K562 (cell line): ENCODE measurements around the gene CACNA2D3. TPM values are rescaled to one million over a fixed set of nuclear protein-coding genes. Genes with fewer than 3 reads are reported as not detected.

ENCODE experiments used
- ATAC-seq: fragments of 200-7000 bp; cut with Tn5 transposase; 3 replicates; pipeline ENCODE4 v1.9.1; 2020; ENCODE audit warnings: moderate library complexity
- BruUV-seq: library from RNA; stranded (reverse); fragments of 400-500 nt; replicated peaks from 2 replicates; lab custom pipeline; 2021; lab: Mats Ljungman, UMichigan
- CTCF ChIA-PET: fragments of 300-600 bp; formaldehyde crosslinking; extraction: SDS; loops from one replicate; lab custom pipeline; 2021; ENCODE audit warnings: low intra/inter-chr PET ratio; lab: Yijun Ruan, JAX
- POLR2A ChIA-PET: fragments of 300-600, 350-650 bp; sonication (Branson Sonifier 250); formaldehyde crosslinking; extraction: SDS; loops from one replicate; lab custom pipeline; 2021; ENCODE audit warnings: antibody characterized with exemption, inconsistent platforms; lab: Yijun Ruan, JAX
- DNase-seq, 4 experiments: peaks; one replicate each; pipeline versions ENCODE4 v3.0.0 to v3.0.0-alpha.2; 2011 to 2018; ENCODE audit warnings: low spot score in 3 of 4, mixed read lengths in 3 of 4; ENCODE audit errors: extremely low read depth in 1 of 4
- FAIRE-seq: peaks from 2 replicates; lab custom pipeline; 2011; peaks lifted over from hg19 to GRCh38; lab: Jason Lieb, UNC
- H2AFZ ChIP-seq: 2 replicates; pipeline ENCODE4 v1.6.0; 2011; ENCODE audit warnings: low read depth, low read length, control low read depth, inconsistent platforms
- H3K27ac ChIP-seq: fragments of 200-600 bp; 3 replicates; pipeline ENCODE4 v1.8.0; 2011; ENCODE audit warnings: low read depth, mild to moderate bottlenecking, control low read depth, inconsistent platforms, low read length, moderate library complexity, mixed read lengths; ENCODE audit errors: extremely low read depth
- H3K27me3 ChIP-seq, 2 experiments: fragments of 300-600 bp in 1 of 2; 2 replicates in 1 of 2; 3 replicates in 1 of 2; pipeline versions ENCODE4 v1.6.0 to v1.8.0; 2011; ENCODE audit warnings: inconsistent platforms in 2 of 2, low read length in 2 of 2, mild to moderate bottlenecking in 1 of 2, mixed read lengths in 1 of 2, moderate library complexity in 1 of 2; ENCODE audit not compliant: control insufficient read depth in 2 of 2, insufficient read depth in 2 of 2
- H3K36me3 ChIP-seq: fragments of 300-600 bp; 3 replicates; pipeline ENCODE4 v1.8.0; 2011; ENCODE audit warnings: mild to moderate bottlenecking, low read length, inconsistent platforms; ENCODE audit not compliant: control insufficient read depth, insufficient read depth
- H3K4me1 ChIP-seq, 2 experiments: fragments of 200-600 bp in 1 of 2; replicated peaks in 1 of 2; 2 replicates in 1 of 2; 3 replicates in 1 of 2; pipeline versions ENCODE4 v1.5.1 to v1.8.0; 2011; ENCODE audit warnings: inconsistent platforms in 2 of 2, low read length in 2 of 2, mild to moderate bottlenecking in 1 of 2, mixed read lengths in 1 of 2, moderate library complexity in 1 of 2; ENCODE audit not compliant: control insufficient read depth in 2 of 2, insufficient read depth in 2 of 2
- H3K4me2 ChIP-seq: 2 replicates; pipeline ENCODE4 v1.6.1; 2011; ENCODE audit warnings: low read length, control low read depth, inconsistent platforms, mixed read lengths; ENCODE audit not compliant: insufficient read depth
- H3K4me3 ChIP-seq: fragments of 200-600 bp; sonication (generic), shearing (Covaris generic); 2 replicates; pipeline ENCODE4 v1.5.1; 2016; ENCODE audit warnings: control low read depth, inconsistent platforms
- H3K79me2 ChIP-seq: fragments of 200-600 bp; 3 replicates; pipeline ENCODE4 v1.8.0; 2011; ENCODE audit warnings: low read length, inconsistent platforms; ENCODE audit not compliant: control insufficient read depth, insufficient read depth
- H3K9ac ChIP-seq, 2 experiments: 2 replicates each; pipeline versions ENCODE4 v1.6.0 to v1.6.1; 2011; ENCODE audit warnings: low read depth in 2 of 2, low read length in 2 of 2, control low read depth in 1 of 2, inconsistent platforms in 1 of 2, mild to moderate bottlenecking in 1 of 2, mixed read lengths in 1 of 2; ENCODE audit not compliant: insufficient read depth in 1 of 2
- H3K9me1 ChIP-seq: one replicate; pipeline ENCODE4 v1.6.0; 2011; ENCODE audit warnings: inconsistent platforms, mild to moderate bottlenecking, low read length, moderate library complexity; ENCODE audit not compliant: control insufficient read depth, insufficient read depth
- H3K9me3 ChIP-seq: replicated peaks from 2 replicates; pipeline ENCODE4 v1.5.1; 2011; ENCODE audit warnings: low read depth, low read length, inconsistent platforms; ENCODE audit not compliant: control insufficient read depth, insufficient read depth
- H4K20me1 ChIP-seq: replicated peaks from 2 replicates; pipeline ENCODE4 v1.6.1; 2011; ENCODE audit warnings: low read length, inconsistent platforms, mixed read lengths; ENCODE audit not compliant: control insufficient read depth, insufficient read depth
- ARID2 ChIP-seq: fragments of 450-650 bp; IDR thresholded peaks from 2 replicates; pipeline ENCODE4 v1.6.1; 2017; ENCODE audit warnings: antibody characterized with exemption, mild to moderate bottlenecking
- ATF4 ChIP-seq: fragments of 450-650 bp; formaldehyde crosslinking; IDR thresholded peaks from 2 replicates; pipeline ENCODE4 v1.4.0; 2022; ENCODE audit warnings: mild to moderate bottlenecking, moderate library complexity
- CBX3 ChIP-seq, 2 experiments: IDR thresholded peaks; 1 replicate in 1 of 2; 2 replicates in 1 of 2; pipeline ENCODE4 v1.6.1; 2012; ENCODE audit warnings: inconsistent platforms in 2 of 2, low read length in 2 of 2, borderline replicate concordance in 1 of 2, control low read depth in 1 of 2
- DIDO1 ChIP-seq: fragments of 450-650 bp; IDR thresholded peaks from 2 replicates; pipeline ENCODE4 v1.6.1; 2016; ENCODE audit warnings: low read depth, missing biosample characterization, missing genetic modification characterization
- E2F3 ChIP-seq: fragments of 250-450 bp; sonication (Bioruptor Pico); IDR thresholded peaks from 2 replicates; pipeline ENCODE4 v1.4.0; 2020; ENCODE audit warnings: mild to moderate bottlenecking
- E2F5 ChIP-seq: sonication (generic); formaldehyde crosslinking; IDR thresholded peaks from 2 replicates; pipeline ENCODE4 v1.8.0; 2022; ENCODE audit warnings: mild to moderate bottlenecking, missing genetic modification reagents
- ETV6 ChIP-seq, 3 experiments: fragments of 150-350 bp in 1 of 3; sonication (generic) in 1 of 3; formaldehyde crosslinking in 1 of 3; IDR thresholded peaks; 2 replicates each; pipeline versions ENCODE4 v1.6.1 to v1.8.0; 2014 to 2022; ENCODE audit warnings: borderline replicate concordance in 2 of 3, low read depth in 2 of 3, antibody characterized with exemption in 1 of 3, low read length in 1 of 3, mild to moderate bottlenecking in 1 of 3, missing genetic modification reagents in 1 of 3
- IRF1 ChIP-seq: sonication (generic); formaldehyde crosslinking; IDR thresholded peaks from 2 replicates; pipeline ENCODE4 v1.8.0; 2022; ENCODE audit warnings: missing genetic modification reagents, mild to moderate bottlenecking, borderline replicate concordance
- KAT7 ChIP-seq: sonication (generic); formaldehyde crosslinking; IDR thresholded peaks from 2 replicates; pipeline ENCODE4 v1.8.0; 2022; ENCODE audit warnings: missing genetic modification reagents, mild to moderate bottlenecking, borderline replicate concordance
- MEF2D ChIP-seq: conservative IDR thresholded peaks from 2 replicates; pipeline ENCODE4 v1.6.1; 2016; ENCODE audit warnings: low read depth, missing genetic modification characterization, missing compliant biosample characterization
- NFYB ChIP-seq: IDR thresholded peaks from 2 replicates; pipeline ENCODE4 v1.6.1; 2011; ENCODE audit warnings: mild to moderate bottlenecking, moderate library complexity; ENCODE audit not compliant: insufficient read length; ENCODE audit errors: extremely low read depth
- NRF1 ChIP-seq, 2 experiments: fragments of 450-650 bp; IDR thresholded peaks in 1 of 2; conservative IDR thresholded peaks in 1 of 2; 2 replicates each; pipeline ENCODE4 v1.6.1; 2014; ENCODE audit warnings: mild to moderate bottlenecking in 2 of 2
- SREBF1 ChIP-seq: fragments of 150-350 bp; IDR thresholded peaks from 2 replicates; pipeline ENCODE4 v1.6.1; 2014; ENCODE audit warnings: antibody characterized with exemption, low read depth, low read length, borderline replicate concordance
- ZKSCAN3 ChIP-seq: fragments of 250-450 bp; sonication (Bioruptor Pico); IDR thresholded peaks from 2 replicates; pipeline ENCODE4 v1.4.0; 2020
- ZMIZ1 ChIP-seq, 2 experiments: fragments of 150-350 bp in 1 of 2; IDR thresholded peaks; 2 replicates each; pipeline ENCODE4 v1.6.1; 2012 to 2016; ENCODE audit warnings: low read depth in 2 of 2, low read length in 2 of 2, mild to moderate bottlenecking in 1 of 2, moderate library complexity in 1 of 2
- ZNF232 ChIP-seq: sonication (generic); formaldehyde crosslinking; IDR thresholded peaks from 2 replicates; pipeline ENCODE4 v1.8.0; 2022; ENCODE audit warnings: mild to moderate bottlenecking, missing genetic modification reagents
- WGBS: fragments of 100-300 bp; shearing (Covaris generic); methylation state at CpG from one replicate; pipeline ENCODE4 v1.1.6; 2016; ENCODE audit warnings: low coverage, mixed read lengths; ENCODE audit not compliant: insufficient coverage; ENCODE audit errors: missing lambda C conversion rate; 5-methylcytosine and 5-hydroxymethylcytosine counted together
- in situ Hi-C: fragments of 300-500 bp; cut with MboI; formaldehyde crosslinking; loops from 4 replicates; pipeline ENCODE4 v1.15.0; 2018; ENCODE audit warnings: inconsistent platforms, mixed read lengths
- intact Hi-C: fragments of 100-400 bp; cut with micrococcal nuclease; formaldehyde crosslinking; loops from 2 replicates; pipeline ENCODE4 v1.14.2; 2022
- polyA plus RNA-seq, 8 experiments: library from polyadenylated mRNA; depleted of rRNA in 4 of 8; stranded (reverse) in 5 of 8; unstranded in 3 of 8; fragments of >200 nt; fragmentation: Nextera tagmentation in 2 of 8; fragmentation: Illumina TruSeq in 1 of 8; extraction: Ambion mirVana in 2 of 8; extraction: Trizol in 1 of 8; gene quantifications; 2 replicates each; pipeline versions ENCODE4 v1.2.1 to v1.2.3, GENCODE V29; 2011 to 2014; ENCODE audit warnings: inconsistent platforms in 1 of 8, missing spikeins in 1 of 8
- total RNA-seq, 7 experiments: library from RNA; depleted of rRNA in 6 of 7; stranded (reverse); fragments of >200 nt in 6 of 7; fragmentation: Illumina TruSeq in 2 of 7; extraction: Trizol in 2 of 7; gene quantifications; 2 replicates each; pipeline versions ENCODE4 v1.2.1 to v1.2.3, GENCODE V29; 2011 to 2021; ENCODE audit warnings: low replicate concordance in 1 of 7

CACNA2D3 gene
- total and polyA plus RNA-seq, 9 of the 15 experiments (the other 6 are each of a cell fraction or from before 2014, with no cell fraction given), result 0.01 TPM; not detected in 8

GRCh38 chr3:54264050-54264449 lies 141.7 kb downstream of the CACNA2D3 start:
- ATAC-seq (no peak), FAIRE-seq (no peak)

More at GRCh38 chr3:54264050-54264449, 141.7 kb downstream of the CACNA2D3 start:
- BruUV-seq, result no TSS peak
- Histone ChIP-seq H3K9me3 (no peaks in the 10 kb centered on the region), H3K4me2 (no peak overlapping the region), H3K36me3 (no peaks in the 10 kb centered on the region), H3K4me1 (no peaks in the 10 kb centered on the region)
- DNase-seq, result no peak
- ChIA-PET POLR2A (no interaction called here), CTCF (no interaction called here)
- in situ Hi-C loops, result no loop called here
- TF ChIP-seq MEF2D (tag) (no peak), DIDO1 (no peak), KAT7 (CRISPR knock-in tag) (no peak), E2F3 (no peak), ZKSCAN3 (CRISPR knock-in tag) (no peak), ARID2 (no peak), CBX3 (IDR thresholded peaks at IDR 0.05; ENCODE audit: borderline replicate concordance in 1 of 2, low read length in 2 of 2) (no peak), ETV6 (IDR thresholded peaks at IDR 0.05; ENCODE audit: borderline replicate concordance in 1 of 2, low read depth in 2 of 2, low read length in 1 of 2) (no peak), ETV6 (CRISPR knock-in tag; IDR thresholded peaks at IDR 0.05; ENCODE audit: borderline replicate concordance) (no peak), NRF1 (conservative IDR thresholded peaks at IDR 0.05 in 1 of 2, IDR thresholded peaks at IDR 0.05 in 1 of 2) (no peak), SREBF1 (no peak), IRF1 (CRISPR knock-in tag) (no peak), ZNF232 (CRISPR knock-in tag) (no peak), ATF4 (no peak), NFYB (no peak), E2F5 (no peak), ZMIZ1 (IDR thresholded peaks at IDR 0.05; ENCODE audit: low read depth in 2 of 2, low read length in 2 of 2) (no peak)
- TF ChIP-seq, all 486 proteins: peak for 0
- H3K27ac ChIP-seq, result no peak overlapping the region
- WGBS, result 0% methylated on average over 4 of the region's 4 CpGs
- no peaks in the 10 kb centered on the region for H4K20me1 ChIP-seq
- H3K27me3 ChIP-seq, result no peaks in the 10 kb centered on the region
- no peak overlapping the region for H3K9ac ChIP-seq
- H2AFZ ChIP-seq, result no peak overlapping the region
- intact Hi-C loops, result no loop called here
- no peak overlapping the region for H3K4me3 ChIP-seq
- H3K9me1 ChIP-seq, result no peaks in the 10 kb centered on the region
- H3K79me2 ChIP-seq, result no peaks in the 10 kb centered on the region
